NCI-H2081 treated with DMSO at 0.1 percent for 48 hours (cell line): ENCODE results near the gene ZNF133.
"Not testable (repeated sequence)": the region's sequence is repeated elsewhere in the genome, so short reads cannot be mapped to it uniquely, and the experiment has no call there.

Experiments
- DNase-seq: peaks from one replicate; lab custom pipeline; 2025; lab: John Stamatoyannopoulos, UW

The ZNF133 gene

DNA sequence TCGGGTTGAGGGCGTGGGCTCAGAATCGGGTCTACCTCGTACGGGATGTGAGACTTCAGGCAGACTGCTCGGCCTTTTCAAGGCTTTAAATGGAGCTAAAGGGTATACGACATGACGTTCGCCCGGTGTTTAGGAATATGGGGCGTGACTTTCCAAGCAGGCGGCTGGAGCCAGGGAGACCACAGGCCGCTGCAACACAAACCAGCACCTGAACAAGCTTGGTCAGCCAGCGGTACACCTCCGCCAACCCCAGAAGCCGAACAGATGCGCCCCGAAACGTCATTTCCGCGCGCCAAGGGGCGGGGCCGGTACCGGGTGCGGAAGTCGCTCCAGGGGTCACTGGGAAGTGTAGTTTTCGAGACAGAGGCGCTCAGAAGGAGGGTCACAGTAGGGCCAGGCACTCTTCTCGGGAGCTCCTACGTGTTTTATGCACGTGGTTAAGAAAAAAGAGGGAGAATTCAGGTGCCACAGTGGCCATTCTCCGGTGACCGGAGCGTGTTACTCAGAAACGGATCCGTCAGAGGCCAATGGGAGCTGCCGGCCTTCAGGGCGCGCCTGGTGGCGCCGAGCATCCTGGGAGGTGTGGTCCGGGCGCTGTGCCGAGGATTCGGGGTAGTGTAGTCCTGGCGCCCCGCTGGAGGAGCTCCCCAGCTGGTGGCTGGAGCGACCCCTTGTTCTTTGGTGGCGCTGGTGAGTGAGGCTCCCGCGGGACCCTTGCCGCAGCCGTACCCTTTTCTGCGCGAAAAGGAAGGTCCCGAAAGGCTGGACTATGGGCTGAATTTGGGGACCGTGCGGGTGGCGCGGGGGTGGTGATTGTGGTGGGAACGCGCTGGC lies at the start of gene ZNF133:
TSS of gene ZNF133 (plus strand) at position 613 of the 834 bp plus-strand sequence. CDS start 17,160 bp downstream, outside the sequence.
- DNase-seq, result peak; percentile 69

DNA sequence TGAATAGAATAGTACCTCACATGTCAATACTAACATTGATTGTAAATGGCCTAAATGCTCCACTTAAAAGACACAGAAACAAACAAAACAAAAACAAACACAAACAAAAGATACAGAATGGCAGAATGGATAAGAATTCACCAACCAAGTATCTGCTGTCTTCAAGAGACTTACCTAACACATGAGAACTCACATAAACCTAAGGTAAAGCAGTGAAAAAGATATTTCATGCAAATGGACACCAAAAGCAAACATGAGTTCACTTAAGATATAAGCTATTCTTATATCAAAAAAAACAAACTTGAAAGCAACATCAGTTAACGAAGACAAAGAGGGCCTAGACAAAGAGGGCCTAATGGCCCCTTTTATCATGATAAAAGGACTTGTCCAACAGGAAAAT lies 47.3 kb upstream of the ZNF133 start:
- no peak for DNase-seq

DNA sequence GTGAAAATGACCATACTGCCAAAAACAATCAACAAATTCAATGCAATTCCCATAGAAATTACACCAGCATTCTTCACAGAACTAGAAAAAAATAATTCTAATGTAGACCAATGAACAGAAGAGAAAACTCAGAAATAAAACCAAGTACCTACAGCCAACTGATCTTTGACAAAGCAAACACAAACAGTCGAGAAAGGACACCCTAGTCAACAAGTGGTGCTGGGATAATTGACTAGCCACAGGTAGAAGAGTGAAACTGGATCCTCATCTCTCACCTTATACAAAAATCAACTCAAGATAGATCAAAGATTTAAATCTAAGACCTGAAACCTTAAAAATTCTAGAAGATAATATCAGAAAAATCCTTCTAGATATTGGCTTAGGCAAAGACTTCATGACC lies 44.5 kb upstream of the ZNF133 start:
- DNase-seq, result no peak

DNA sequence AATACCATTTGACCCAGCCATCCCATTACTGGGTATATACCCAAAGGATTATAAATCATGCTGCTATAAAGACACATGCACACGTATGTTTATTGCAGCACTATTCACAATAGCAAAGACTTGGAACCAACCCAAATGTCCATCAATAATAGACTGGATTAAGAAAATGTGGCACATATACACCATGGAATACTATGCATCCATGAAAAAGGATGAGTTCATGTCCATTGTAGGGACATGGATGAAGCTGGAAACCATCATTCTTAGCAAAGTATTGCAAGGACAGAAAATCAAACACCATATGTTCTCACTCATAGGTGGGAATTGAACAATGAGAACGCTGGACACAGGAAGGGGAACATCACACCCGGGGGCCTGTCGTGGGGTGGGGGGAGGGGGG lies 39.8 kb upstream of the ZNF133 start:
- not testable (repeated sequence) for DNase-seq

DNA sequence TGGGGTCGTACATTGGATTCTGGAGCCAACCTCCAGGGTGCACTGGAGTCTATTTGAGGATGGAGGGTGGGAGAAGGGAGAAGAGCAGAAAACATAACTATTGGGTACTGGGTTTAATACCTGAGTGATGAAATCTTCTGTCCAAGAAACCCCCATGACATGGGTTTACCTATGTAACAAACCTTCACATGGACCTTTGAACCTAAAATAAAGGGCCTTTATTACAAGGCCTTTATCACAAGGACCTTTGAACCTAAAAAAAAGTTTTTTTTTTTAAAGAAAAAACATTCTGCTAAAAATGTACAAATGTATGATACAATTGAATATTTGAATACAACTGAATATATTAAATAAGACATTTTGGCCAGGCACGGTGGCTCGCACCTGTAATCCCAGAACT lies 38.1 kb upstream of the ZNF133 start:
- DNase-seq, result no peak

DNA sequence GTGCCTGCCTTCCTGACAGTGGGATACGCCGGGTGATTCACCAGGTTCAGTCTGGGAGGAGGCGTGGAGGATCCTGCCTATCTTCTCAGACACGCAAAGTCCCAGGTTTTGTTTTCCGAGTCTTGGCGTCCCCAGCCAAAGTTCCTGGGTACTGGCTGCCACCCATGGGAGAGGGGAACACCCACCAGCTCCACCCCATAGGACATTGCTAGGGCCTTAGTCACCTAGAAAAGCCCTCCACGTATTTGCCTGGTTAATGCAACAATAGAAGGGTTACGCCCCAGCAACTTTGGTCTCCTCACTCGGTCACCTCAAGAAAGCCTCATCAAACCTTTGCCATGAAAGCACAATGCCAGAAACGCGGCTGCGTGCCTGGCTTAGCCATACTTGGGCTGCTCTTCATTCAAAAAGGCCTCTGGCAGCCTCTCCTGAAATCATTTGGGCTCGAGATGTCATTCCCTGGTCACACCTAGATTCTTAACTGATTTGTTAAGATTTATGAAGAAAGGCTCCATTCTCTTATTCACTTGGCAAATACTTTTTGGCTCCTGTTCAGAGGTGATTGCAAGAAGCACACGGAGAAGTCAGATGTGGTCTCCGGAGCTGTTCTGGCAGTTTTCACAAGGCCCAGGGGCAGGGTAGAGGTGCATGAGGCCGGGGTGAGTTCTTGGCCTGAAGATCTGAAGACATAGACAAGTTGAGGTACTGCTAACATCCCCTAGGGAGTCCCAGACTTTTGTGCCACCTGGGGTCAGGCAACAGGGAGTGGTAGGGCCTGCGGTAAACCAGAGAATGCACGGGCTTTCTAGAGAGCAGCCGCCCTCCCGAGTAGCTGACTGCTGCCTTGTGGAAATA lies 35.5 kb upstream of the ZNF133 start:
- no peak for DNase-seq

DNA sequence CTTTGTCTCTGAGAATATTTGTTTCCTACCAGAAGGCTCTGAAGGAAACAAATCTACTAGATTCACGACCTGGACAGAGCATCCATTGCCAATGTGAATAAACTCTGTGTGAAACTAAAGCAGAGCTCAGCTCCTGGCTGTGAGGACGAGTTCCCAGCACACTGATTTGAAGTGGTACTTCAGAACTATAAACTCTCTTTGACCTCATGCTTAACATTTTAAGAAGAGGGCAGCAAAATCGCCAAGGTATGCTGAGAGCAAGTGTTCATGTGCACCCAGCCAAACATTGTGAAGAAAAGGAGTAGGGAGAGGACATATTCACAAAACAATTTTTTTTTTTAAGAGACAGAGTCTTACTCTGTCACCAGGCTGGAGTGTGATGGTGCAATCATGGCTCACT lies 33.7 kb upstream of the ZNF133 start:
- DNase-seq, result no peak

DNA sequence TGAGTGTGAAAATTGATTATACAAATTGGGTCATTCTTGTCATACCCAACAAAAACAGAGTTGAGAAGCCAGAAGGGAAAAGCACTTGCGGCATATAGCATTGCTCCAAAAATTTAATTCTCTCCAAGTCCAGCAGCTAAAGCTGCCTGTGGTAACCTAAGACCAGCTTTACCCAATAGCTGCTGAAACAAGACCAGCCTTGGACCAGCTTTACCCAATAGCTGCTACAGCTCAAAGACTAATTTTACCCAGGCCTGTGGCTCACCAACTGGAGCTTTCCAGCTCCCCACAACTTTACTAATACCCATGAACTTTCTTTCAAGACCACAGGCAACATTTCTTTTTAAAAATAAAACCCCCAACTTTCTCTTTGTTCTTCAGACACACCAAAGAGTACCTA lies 32.8 kb upstream of the ZNF133 start:
- no peak for DNase-seq

DNA sequence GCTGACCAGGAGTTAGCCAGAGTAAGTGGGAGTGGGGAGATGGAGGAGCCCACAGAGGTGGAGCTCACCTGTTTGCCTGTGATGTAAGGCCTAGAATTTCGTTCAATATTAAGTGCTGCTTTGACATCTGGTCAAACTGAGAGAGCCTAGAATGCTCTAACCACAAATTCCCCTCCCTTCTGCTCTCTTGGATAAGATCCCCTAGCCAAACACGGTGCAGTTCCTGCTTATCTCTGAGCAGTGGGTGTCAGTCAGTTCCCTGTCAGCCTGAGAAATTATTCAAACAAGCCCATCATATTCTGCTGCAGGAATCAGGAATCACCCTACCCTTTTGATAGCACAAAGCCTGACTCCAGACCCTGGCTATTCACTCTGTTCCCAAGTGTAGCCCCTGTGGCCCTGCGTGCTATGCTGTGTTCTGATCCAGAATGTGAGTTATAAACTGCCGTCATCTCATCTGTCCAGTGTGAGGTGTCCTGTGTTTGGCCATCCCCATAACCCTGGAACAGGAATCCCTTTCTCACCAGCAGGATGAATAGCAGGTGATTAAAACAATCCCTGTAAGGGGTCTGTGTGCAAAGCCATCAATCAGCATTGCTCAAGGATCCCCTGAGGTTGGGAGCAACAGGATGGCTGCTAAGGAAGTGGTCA lies 31.8 kb upstream of the ZNF133 start:
- no peak for DNase-seq

DNA sequence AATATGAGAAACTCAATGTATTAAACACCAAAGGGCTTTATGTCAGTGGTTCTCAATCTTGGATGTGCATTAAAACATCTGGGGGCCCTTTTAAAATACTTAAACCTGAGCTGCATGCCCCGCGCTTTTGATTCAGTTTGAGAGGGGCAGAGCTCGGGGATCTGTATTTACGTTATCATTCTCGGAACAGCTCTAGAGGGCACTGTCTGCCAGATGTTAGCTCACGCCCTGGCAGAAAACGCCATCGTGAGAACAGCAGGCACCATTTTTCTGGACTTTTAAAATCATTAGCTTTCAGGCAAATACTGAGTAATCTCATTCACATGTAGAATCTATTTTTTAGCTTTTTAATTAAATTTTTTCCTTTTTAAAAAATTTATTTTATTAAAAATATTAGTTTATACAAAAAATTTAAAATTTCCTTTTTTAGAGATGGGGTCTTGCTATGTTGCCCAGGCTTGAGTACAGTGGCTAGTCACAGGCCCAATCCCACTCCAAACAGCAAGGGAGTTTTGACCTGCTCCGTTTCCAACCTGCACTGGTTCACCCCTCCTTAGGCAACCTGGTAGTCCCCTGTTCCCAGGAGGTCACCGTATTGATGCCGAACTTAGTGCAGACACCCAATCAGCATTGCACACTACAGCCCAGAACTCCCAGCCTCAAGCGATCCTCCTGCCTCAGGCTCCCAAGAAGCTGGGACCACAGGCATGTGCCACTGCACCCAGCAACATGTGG lies 30.0 kb upstream of the ZNF133 start:
- DNase-seq, result no peak

DNA sequence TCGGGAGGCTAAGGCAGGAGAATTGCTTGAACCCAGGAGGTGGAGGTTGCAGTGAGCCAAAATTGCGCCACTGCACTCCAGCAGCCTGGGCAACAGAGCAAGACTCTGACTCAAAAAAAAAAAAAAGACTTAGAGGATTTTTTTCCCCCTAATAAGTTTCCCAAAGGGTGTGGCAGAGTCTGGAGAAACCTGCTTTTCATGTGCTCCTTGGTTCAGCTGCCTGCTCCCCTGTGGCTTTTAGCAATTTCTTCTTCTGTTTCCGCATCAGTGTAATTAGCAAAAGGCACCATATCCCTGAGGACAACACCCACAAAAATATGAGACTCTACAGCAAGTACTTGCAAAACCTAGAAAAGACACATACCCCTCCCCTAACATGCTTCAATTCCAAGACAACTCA lies 28.6 kb upstream of the ZNF133 start:
- DNase-seq, result no peak

DNA sequence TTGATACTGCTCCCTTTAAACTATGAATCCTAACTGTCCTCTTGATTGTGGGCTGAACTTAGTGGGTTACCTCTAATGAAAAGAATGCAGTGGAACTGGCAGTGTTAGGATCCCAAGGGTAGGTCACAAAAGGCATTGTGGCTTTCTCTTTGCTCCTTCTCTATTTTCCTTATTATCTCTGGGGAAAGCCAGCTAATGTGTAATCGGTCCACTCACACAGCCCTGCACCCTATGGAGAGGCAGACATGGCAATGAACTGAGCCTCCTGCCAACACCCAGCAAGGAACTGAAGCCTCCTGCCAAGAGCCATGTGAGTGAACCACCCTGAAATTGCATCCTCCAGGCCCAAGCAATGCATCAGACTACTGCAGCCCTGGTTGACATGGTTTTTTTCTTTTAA lies 24.6 kb upstream of the ZNF133 start:
- DNase-seq, result no peak

DNA sequence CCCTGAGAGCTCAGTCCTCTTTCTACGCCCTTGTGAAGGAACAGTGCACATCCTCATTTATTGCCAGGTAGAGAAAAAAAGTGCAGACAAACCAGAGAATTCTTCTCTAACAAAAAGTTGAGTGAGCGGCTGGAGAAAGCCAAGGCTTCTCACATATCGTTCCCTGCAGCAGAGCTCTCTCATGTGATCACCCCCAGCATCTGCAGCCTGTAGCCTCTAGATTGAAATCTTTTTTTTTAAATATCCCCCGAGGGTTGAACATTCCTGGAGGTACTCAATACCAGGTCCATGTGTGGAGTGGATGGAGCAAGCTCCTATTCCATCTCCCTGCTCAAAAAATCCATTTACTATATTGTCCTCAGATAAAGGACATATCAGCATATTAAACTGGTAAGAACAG lies 22.9 kb upstream of the ZNF133 start:
- no peak for DNase-seq

DNA sequence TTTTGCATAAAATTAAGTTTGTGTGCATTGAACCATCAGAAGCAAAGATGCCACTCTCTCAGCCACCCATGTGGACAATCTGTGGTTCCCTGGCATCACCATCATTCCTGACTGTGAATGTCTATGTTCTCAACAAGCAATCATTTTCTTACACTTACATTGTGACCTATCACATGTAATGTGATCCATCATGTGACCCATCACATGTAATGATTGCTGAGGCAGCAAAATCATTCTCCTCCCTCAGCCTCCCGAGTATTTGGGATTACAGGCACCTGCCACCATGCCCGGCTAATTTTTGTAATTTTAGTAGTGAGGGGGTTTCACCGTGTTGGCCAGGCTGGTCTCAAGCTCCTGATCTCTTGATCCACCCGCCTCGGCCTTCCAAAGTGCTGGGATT lies 22.0 kb upstream of the ZNF133 start:
- DNase-seq, result no peak

DNA sequence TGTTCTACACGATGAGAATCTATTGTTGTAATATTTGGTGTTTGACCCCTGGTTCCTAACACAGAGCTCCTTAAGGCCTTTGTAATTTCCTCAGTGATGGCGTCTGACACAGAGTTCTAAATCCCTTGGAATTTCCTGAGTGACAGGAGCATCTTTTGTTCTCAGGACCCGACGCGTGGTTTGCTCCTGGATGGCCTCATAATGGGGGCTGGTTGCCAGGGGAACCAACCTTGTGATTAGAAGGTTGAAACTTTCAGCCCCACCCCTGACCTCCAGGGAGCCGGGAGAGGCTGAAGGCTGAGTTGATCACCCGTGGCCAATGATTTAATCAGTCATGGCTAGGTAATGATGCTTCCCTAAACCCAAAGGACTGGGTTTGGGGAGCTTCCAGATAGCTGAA lies 20.5 kb upstream of the ZNF133 start:
- no peak for DNase-seq

DNA sequence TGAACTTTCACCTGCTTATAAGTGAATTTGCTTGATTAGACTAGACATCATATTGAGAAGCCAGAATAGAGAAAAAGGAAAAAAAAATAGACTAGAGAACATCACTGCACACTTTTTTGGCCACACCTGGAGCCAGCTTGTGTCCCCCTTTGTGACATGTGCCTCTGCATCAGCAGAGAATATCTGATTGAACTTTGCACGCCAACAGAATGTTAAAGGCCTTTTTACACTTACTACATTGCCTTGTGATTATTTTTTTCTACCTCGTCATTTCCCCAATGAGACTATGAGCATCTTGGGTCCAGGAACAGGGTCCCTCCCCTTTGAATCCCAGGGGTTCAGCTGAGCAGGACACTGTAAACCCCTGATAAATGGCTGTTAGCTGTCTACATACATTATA lies 17.2 kb upstream of the ZNF133 start:
- DNase-seq, result no peak

DNA sequence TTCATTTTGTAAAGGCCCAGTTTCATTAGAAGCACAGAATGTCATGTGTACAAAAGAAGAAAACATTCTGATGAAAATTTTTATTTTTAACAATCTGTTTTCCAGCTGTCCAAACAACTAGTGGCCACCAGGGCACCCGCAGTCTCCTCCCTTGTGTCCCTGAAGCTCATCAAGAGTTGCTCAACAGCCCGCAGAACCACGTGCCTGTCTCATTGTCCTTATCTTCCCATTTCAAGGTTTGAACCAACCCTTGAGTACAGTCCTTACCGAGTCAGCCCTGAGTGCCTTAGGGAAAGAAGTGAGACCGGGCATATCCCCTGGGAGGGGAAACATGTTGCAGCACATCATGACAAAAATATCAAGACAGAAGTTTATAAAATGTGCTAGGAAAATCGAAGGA lies 15.9 kb upstream of the ZNF133 start:
- no peak for DNase-seq

DNA sequence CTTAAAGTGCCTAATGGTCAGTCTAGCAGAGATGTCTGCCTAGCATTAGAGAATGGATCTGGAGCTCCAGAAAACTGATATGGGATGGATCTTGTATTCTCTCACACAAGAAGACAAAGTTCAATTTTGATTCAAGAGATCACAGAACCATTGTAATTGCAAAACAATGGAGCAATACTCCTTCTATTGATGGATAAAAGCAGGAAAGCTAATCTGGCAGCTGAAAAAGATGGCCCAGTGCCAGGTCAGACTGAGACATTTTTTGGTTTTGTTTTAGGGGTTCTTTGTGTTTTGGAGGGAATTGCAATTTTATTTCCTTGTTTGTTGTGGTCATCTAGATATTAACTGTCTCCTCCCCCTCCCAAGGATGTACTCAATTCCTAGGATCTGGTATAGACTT lies 14.6 kb upstream of the ZNF133 start:
- no peak for DNase-seq

DNA sequence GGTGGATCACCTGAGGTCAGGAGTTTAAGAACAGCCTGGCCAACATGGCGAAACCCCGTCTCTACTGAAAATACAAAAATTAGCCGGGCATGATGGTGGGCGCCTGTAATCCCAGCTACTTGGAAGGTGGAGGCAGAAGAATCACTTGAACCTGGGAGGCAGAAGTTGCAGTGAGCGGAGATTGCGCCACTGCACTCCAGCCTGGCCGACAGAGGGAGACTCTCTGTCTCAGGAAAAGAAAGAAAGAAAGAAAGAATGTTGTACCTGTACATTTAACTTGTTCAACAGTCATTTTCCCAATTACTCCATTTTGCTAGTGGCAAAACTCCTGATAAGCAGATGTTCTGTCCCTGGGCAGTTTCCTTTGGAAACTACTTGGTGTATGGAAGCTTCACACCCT lies 12.4 kb upstream of the ZNF133 start:
- DNase-seq, result not testable (repeated sequence)

DNA sequence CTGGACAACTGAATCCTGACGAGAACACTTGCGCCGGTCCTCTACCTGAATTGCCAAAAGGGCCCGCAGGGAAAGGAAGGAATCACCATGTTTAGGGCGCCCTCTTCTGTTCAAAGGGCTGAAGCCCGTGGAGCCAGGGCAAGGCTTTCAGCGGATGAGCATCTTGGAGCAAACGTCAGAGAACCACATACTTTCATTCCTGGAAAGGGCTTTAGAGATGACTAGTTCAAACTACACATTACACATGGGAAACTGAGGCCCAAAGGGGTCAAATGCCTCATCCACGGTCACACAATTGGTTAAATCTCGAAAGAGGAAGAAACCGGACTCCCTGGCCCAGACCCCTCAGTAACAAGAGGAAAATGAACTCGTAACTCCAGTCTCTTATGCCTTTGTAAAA lies 11.5 kb upstream of the ZNF133 start:
- DNase-seq, result peak; percentile 34

DNA sequence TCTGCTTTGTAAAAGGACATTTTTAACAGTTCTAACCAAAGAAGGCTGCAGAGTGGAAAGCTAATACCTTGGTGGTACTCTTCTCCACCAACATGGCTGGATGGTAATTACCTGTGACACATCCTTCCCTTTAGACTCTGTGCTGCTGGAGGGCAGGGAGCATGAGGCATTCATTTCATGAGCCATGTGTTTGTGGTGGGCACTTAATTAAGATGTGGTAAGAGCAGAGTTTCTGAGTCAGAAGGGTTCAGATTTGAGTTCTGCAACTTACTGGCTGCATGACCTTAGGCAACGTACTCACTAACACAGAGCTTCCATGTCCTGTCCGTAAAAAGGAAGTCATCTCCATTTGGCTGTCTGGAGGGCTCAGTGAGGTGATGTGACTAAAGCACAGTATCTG lies 9.1 kb upstream of the ZNF133 start:
- DNase-seq, result no peak
